Body of pancreas (tissue), 4 donors: Measurements from ENCODE around the gene PACRG. TPM values are rescaled to one million over a fixed set of nuclear protein-coding genes. Genes with fewer than 3 reads are reported as not detected.

ENCODE experiments used
- ATAC-seq: fragments of 150-250 bp; one replicate; pipeline ENCODE4 v1.9.1; 2016
- DNase-seq, 4 donors: peaks; one replicate each; pipeline ENCODE4 v3.0.0-alpha.2; 2019
- H3K27ac ChIP-seq, 4 donors: fragments of 200-600 bp; sonication (generic); 1 replicate in 3 of 4; 2 replicates in 1 of 4; pipeline versions ENCODE4 v1.5.1 to v1.6.1; 2016 to 2019; ENCODE audit warnings: mild to moderate bottlenecking in 1 of 4, mixed read lengths in 1 of 4, moderate library complexity in 1 of 4
- H3K27me3 ChIP-seq, 2 donors: fragments of 200-600 bp; sonication (generic); one replicate each; pipeline ENCODE4 v1.6.0; 2016; ENCODE audit warnings: mild to moderate bottlenecking in 1 of 2
- H3K36me3 ChIP-seq, 2 donors: fragments of 200-600 bp; sonication (generic); replicated peaks in 1 of 2; 2 replicates each; pipeline ENCODE4 v1.5.1; 2016; ENCODE audit warnings: low read depth in 2 of 2; ENCODE audit not compliant: insufficient read depth in 1 of 2
- H3K4me1 ChIP-seq: fragments of 200-600 bp; sonication (generic); one replicate; pipeline ENCODE4 v1.6.0; 2016
- H3K4me3 ChIP-seq, 2 donors: fragments of 200-600 bp; sonication (generic); 1 replicate in 1 of 2; 2 replicates in 1 of 2; pipeline ENCODE4 v1.5.1; 2016 to 2019
- H3K9me3 ChIP-seq, 3 donors: fragments of 200-600 bp; sonication (generic); 1 replicate in 2 of 3; 2 replicates in 1 of 3; pipeline ENCODE4 v1.5.1; 2016
- CTCF ChIP-seq, 7 experiments: fragments of 450-650 bp in 4 of 7; fragments of 200-600 bp in 3 of 7; sonication (generic) in 3 of 7; IDR thresholded peaks; one replicate each; pipeline ENCODE4 v1.5.1; 2016 to 2019; ENCODE audit warnings: antibody characterized with exemption in 7 of 7
- POLR2A ChIP-seq, 3 donors: fragments of 450-650 bp; IDR thresholded peaks; one replicate each; pipeline ENCODE4 v1.6.1; 2016; ENCODE audit warnings: antibody characterized with exemption in 3 of 3, mild to moderate bottlenecking in 2 of 3
- WGBS, 2 donors: methylation state at CpG; one replicate each; pipeline ENCODE4 v1.1.5; 2017; 5-methylcytosine and 5-hydroxymethylcytosine counted together
- intact Hi-C: fragments of 100-400 bp; cut with DNase I; formaldehyde crosslinking; loops from one replicate; pipeline ENCODE4 v1.15.1; 2023
- total RNA-seq, 2 donors: library from RNA; depleted of rRNA; stranded (reverse); fragments of >200 nt; gene quantifications; one replicate each; pipeline ENCODE4 v1.1.0, GENCODE V29; 2016

The PACRG gene
- total RNA-seq, 2 donors from 2014 or later: 7.8 to 10.9 TPM

DNA sequence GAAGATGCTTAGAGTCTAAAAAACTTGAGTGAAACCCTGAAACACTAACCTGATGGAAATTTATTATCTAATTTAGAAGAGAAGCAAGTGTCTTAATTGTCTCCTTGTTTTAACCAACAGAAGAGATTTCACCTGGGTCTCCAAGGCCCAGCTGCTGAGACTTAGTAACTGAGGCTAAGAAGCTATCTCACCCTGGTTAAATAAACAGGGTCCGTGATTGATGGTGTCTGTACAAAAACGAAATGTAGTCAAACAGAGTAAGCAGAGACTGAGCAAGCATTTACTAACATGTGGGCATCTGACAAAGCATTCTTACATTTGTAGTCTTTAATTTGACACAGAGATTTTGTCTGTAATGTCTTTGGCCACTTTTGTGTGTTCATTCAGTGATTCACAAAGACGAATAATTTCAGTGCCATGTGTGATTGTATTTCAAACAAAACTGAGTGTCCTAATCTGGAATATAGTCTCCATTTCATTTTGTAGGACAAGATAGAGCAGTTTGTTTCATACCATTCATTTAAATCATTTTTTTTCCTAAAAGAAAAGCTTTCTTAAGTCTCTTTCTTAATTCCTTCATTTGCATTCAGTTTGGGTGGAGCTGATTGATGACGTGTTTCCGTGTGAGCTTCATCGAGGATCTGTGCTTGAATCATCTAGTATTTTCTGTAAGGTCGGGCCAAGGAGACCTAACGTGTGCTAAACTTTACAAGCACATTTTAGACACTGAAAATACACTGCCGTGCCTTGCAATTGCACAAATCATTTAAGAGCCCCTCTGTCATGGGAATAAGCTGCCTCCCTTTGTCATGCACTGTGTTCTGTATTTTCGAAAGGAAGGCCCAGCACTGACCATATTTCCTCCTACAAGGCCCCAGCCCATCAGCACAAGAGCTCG, 516.2 kb downstream of the PACRG start:
- DNase-seq (no peak), ATAC-seq (no peak)
- TF ChIP-seq CTCF (IDR thresholded peaks at IDR 0.05) (no peak), POLR2A (IDR thresholded peaks at IDR 0.05) (no peak)
- no peaks in the 10 kb centered on the region for H3K9me3 ChIP-seq
- 78 to 79% methylated on average over 11 of the region's 11 CpGs for WGBS, 2 donors
- H3K4me1 ChIP-seq: no peaks in the 10 kb centered on the region
- H3K27me3 ChIP-seq: no peaks in the 10 kb centered on the region
- no peak overlapping the region for H3K4me3 ChIP-seq
- no peaks in the 10 kb centered on the region for H3K36me3 ChIP-seq
- no peak overlapping the region for H3K27ac ChIP-seq
- intact Hi-C loops: no loop called here

GRCh38 chr6:163248051-163248450, 520.3 kb downstream of the PACRG start:
- Histone ChIP-seq H3K36me3 (no peaks in the 10 kb centered on the region), H3K4me3 (no peak overlapping the region), H3K27ac (no peak overlapping the region), H3K27me3 (no peaks in the 10 kb centered on the region), H3K4me1 (no peaks in the 10 kb centered on the region), H3K9me3 (no peaks in the 10 kb centered on the region)
- intact Hi-C loops: no loop called here
- ATAC-seq (no peak), DNase-seq (no peak)
- 89 to 91% methylated on average over 4 of the region's 4 CpGs for WGBS, 2 donors
- no peak for TF ChIP-seq POLR2A (IDR thresholded peaks at IDR 0.05)
- TF ChIP-seq CTCF (IDR thresholded peaks at IDR 0.05): no peak

DNA sequence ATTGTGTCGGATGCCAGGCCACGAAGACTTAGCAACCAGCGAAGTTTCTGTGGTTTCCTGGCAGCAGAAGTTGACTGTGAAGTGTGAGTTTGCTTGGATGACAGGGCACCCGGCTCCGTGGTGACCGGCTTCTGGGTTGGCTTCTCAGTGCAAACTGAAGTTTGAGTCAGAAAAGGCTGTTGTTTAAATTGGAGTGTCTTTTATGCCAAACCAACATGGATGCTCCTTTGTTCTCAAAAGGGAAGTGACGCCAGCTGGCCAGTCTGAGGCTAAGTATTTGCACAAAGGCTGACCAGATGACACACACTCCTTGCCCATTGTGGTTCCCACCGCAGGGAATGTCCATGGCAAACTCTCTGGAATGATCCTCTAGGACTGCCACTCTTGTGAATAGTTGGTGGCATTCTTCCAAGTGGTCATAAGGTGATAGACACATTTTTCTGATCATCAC, 521.9 kb downstream of the PACRG start:
- no peak for DNase-seq
- Histone ChIP-seq H3K4me3 (no peak overlapping the region), H3K9me3 (no peaks in the 10 kb centered on the region), H3K27me3 (no peaks in the 10 kb centered on the region), H3K4me1 (no peaks in the 10 kb centered on the region), H3K36me3 (no peaks in the 10 kb centered on the region), H3K27ac (no peak overlapping the region)
- TF ChIP-seq POLR2A (IDR thresholded peaks at IDR 0.05) (no peak), CTCF (IDR thresholded peaks at IDR 0.05) (no peak)
- intact Hi-C loops: no loop called here
- 72 to 92% methylated on average over 4 to 8 of the region's 8 CpGs for WGBS, 2 donors
- ATAC-seq: no peak

DNA sequence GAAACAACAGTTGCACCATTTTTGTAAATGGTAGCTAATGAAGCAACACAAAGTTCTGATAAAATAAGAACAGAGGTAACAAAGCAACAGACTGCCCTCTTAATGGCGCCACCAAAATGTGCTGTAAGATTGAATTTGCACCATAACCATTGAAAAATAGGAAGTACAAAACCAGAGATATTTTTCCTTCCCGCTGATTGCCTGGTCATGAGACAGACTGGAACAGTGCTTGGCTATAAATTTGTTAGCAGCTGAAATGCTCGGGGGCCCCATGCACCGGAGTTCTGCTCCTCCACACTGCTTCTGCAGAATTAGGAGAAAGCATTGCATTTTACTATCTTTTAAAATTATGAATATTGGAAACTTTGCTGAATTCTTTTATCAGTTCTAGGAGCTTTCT, 522.3 kb downstream of the PACRG start:
- intact Hi-C loops: no loop called here
- peak in 1 of 4 donors; percentile 8 for DNase-seq
- no peak for ATAC-seq

More for the DNA sequence above, 522.3 kb downstream of the PACRG start:
- no peaks in the 10 kb centered on the region for H3K4me1 ChIP-seq
- no peaks in the 10 kb centered on the region for H3K36me3 ChIP-seq
- TF ChIP-seq POLR2A (IDR thresholded peaks at IDR 0.05): no peak
- no peak for TF ChIP-seq CTCF (IDR thresholded peaks at IDR 0.05)
- no peaks in the 10 kb centered on the region for H3K9me3 ChIP-seq
- WGBS, 2 donors: 79 to 86% methylated on average over 4 of the region's 4 CpGs
- H3K27me3 ChIP-seq: no peaks in the 10 kb centered on the region
- no peak overlapping the region for H3K27ac ChIP-seq
- H3K4me3 ChIP-seq: no peak overlapping the region
